GM20000 (cell line): Measurements from ENCODE around the gene ROBO1.

Experiments
- DNase-seq: peaks from one replicate; pipeline ENCODE4 v3.0.0; 2012; ENCODE audit warnings: low spot score
- CTCF ChIP-seq: IDR thresholded peaks from 2 replicates; pipeline ENCODE4 v1.5.1; 2012; ENCODE audit warnings: mild to moderate bottlenecking, control low read depth; ENCODE audit errors: extremely low read depth, missing control alignments

ROBO1 gene

GRCh38 chr3:79047581-79047980 lies 720.2 kb downstream of the ROBO1 start:
- DNase-seq: no peak
- no peak for TF ChIP-seq CTCF

- no peak for TF ChIP-seq CTCF
- no peak for DNase-seq
Observed at GRCh38 chr3:79041621-79042020, 726.2 kb downstream of the ROBO1 start.

DNA sequence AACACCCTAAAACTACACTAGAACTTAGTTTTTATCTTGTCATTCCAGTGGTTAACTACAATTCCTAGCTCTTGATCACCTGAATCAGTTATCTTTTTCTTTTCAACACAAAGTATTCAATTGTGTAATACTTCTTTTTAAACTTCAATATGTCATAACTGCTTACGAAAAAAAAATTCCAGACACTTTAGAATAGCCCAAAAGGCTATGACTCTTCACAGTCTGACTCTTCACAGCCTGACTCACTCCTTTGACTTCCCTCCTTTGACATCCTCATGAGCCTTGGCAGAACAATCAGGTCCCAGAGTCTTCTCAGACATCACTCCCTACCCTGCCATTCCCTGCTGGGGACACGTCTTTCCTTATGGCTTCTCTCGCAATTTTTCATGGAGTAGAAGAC lies 727.1 kb downstream of the ROBO1 start:
- TF ChIP-seq CTCF: no peak
- DNase-seq: no peak

DNA sequence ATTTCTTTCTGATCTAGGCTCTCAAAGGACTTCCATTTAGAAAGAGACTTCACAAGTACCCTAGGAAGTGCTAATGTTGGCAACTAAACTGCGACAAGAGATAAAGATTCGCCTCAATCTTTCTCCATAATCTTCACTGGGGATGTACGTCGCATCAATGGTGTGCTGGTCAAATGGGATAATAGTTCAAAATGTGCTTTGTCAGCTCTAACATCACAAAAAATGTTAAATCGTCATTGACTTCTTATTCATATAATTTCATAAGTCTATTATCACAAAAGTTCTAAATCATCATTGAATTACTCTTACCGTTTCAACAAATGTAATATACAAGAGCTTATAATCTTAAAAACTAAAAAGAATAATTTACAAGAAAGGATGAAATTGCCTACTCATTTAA lies 727.7 kb downstream of the ROBO1 start:
- DNase-seq: no peak
- no peak for TF ChIP-seq CTCF

DNA sequence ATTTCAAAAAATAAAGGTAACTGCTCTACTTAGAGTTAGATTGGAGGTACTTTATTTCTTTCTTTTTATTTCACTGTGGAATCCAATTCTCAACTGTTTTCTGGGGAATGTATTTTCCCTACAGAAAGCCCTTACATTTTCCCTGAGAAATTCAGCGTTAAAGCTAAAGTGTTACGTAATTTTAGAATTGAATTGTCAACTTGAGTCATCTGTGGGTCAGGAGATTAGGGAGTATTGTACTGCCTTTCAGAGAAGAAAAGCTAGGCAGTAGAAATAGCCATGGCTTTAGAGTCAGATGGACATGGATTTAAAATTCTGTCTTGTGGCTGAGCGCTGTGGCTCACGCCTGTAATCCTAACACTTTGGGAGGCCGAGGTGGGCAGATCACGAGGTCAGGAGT lies 728.6 kb downstream of the ROBO1 start:
- DNase-seq: no peak
- no peak for TF ChIP-seq CTCF

DNA sequence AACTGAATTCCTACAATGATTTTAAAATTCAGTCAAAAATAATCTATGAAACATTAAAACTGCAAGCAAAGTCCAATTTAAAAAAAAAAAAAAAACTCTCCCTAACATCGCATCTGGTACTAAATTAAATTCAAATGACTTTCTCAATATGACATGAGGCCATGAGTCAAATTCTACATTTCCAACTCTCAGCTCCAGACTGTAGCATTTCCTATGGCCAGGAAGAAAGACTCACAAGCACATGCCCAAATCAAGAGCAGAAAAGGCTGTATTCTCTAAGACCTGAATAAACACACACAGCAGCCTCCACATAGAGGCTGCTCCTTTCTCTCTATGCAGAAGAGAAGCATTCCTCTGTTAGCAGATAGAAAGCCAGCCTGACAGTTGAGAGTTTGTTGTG lies 729.2 kb downstream of the ROBO1 start:
- no peak for TF ChIP-seq CTCF
- DNase-seq: no peak

- DNase-seq: no peak
- TF ChIP-seq CTCF: no peak
Observed at GRCh38 chr3:79038057-79038456, 729.7 kb downstream of the ROBO1 start.

- peak; percentile 28 for TF ChIP-seq CTCF
- DNase-seq: peak; percentile 23
Observed at GRCh38 chr3:79032686-79033318, 735.0 kb downstream of the ROBO1 start.
